ENCODE results near the gene AUTS2.

- TF ChIP-seq, protein P1, sequence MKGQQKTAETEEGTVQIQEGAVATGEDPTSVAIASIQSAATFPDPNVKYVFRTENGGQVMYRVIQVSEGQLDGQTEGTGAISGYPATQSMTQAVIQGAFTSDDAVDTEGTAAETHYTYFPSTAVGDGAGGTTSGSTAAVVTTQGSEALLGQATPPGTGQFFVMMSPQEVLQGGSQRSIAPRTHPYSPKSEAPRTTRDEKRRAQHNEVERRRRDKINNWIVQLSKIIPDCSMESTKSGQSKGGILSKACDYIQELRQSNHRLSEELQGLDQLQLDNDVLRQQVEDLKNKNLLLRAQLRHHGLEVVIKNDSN (CRISPR knock-in tag; IDR thresholded peaks at IDR 0.05), result no peak
- no peak for TF ChIP-seq NFE2L1 (CRISPR knock-in tag; IDR thresholded peaks at IDR 0.05)
- no peak for TF ChIP-seq CTCF (IDR thresholded peaks at IDR 0.05)
- no peak for TF ChIP-seq FOXP1 (CRISPR knock-in tag; IDR thresholded peaks at IDR 0.05; ENCODE audit: borderline replicate concordance)
- TF ChIP-seq JUN (CRISPR knock-in tag; IDR thresholded peaks at IDR 0.05), result no peak
- TF ChIP-seq, protein P2, sequence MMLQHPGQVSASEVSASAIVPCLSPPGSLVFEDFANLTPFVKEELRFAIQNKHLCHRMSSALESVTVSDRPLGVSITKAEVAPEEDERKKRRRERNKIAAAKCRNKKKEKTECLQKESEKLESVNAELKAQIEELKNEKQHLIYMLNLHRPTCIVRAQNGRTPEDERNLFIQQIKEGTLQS (CRISPR knock-in tag; conservative IDR thresholded peaks at IDR 0.05), result no peak
- TF ChIP-seq, protein P3, sequence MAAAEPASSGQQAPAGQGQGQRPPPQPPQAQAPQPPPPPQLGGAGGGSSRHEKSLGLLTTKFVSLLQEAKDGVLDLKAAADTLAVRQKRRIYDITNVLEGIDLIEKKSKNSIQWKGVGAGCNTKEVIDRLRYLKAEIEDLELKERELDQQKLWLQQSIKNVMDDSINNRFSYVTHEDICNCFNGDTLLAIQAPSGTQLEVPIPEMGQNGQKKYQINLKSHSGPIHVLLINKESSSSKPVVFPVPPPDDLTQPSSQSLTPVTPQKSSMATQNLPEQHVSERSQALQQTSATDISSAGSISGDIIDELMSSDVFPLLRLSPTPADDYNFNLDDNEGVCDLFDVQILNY (CRISPR knock-in tag; IDR thresholded peaks at IDR 0.05), result no peak
- TF ChIP-seq, protein P4, sequence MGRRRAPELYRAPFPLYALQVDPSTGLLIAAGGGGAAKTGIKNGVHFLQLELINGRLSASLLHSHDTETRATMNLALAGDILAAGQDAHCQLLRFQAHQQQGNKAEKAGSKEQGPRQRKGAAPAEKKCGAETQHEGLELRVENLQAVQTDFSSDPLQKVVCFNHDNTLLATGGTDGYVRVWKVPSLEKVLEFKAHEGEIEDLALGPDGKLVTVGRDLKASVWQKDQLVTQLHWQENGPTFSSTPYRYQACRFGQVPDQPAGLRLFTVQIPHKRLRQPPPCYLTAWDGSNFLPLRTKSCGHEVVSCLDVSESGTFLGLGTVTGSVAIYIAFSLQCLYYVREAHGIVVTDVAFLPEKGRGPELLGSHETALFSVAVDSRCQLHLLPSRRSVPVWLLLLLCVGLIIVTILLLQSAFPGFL (CRISPR knock-in tag; IDR thresholded peaks at IDR 0.05; ENCODE audit: borderline replicate concordance), result no peak
- no peak for TF ChIP-seq TP53 (CRISPR knock-in tag; IDR thresholded peaks at IDR 0.05)
- TF ChIP-seq ZNF671 (CRISPR knock-in tag; IDR thresholded peaks at IDR 0.05), result no peak
These were observed 344.3 kb downstream of the AUTS2 start for GRCh38 chr7:69942573-69942972.
